HepG2 (cell line): ENCODE data around the gene NDUFC1. TPM values are rescaled to one million over a fixed set of nuclear protein-coding genes. Genes with fewer than 3 reads are reported as not detected.
A peak's percentile ranks its signal among the peaks of the same experiment; 100 is the strongest.

Experiments used
- AGO1 ChIP-seq: fragments of 200-400 bp; formaldehyde crosslinking; IDR thresholded peaks from 2 replicates; pipeline ENCODE4 v1.6.1; 2017; ENCODE audit warnings: mild to moderate bottlenecking, low read depth, low read length, moderate library complexity; ENCODE audit not compliant: poor library complexity, severe bottlenecking
- CEBPG ChIP-seq: IDR thresholded peaks from 2 replicates; pipeline ENCODE4 v1.6.1; 2016
- DPF2 ChIP-seq: sonication (generic); formaldehyde crosslinking; IDR thresholded peaks from 2 replicates; pipeline ENCODE4 v1.4.0; 2020; ENCODE audit warnings: mild to moderate bottlenecking, low read depth, missing genetic modification reagents, borderline replicate concordance
- HDAC1 ChIP-seq: sonication (generic); formaldehyde crosslinking; IDR thresholded peaks from 2 replicates; pipeline ENCODE4 v1.5.1; 2020; ENCODE audit warnings: mild to moderate bottlenecking, missing genetic modification reagents
- HOXA3 ChIP-seq: sonication (generic); formaldehyde crosslinking; IDR thresholded peaks from 2 replicates; pipeline ENCODE4 v1.5.0; 2020; ENCODE audit warnings: missing genetic modification reagents
- JDP2 ChIP-seq: sonication (generic); formaldehyde crosslinking; IDR thresholded peaks from 2 replicates; pipeline ENCODE4 v1.8.1; 2022; ENCODE audit warnings: missing genetic modification reagents, borderline replicate concordance
- KDM6A ChIP-seq: IDR thresholded peaks from 2 replicates; pipeline ENCODE4 v1.6.1; 2016; ENCODE audit warnings: low read depth
- LCORL ChIP-seq, 2 experiments: fragments of 450-650 bp in 1 of 2; sonication (generic) in 1 of 2; formaldehyde crosslinking in 1 of 2; IDR thresholded peaks; 2 replicates each; pipeline versions ENCODE4 v1.5.0 to v1.6.1; 2017 to 2020; ENCODE audit warnings: antibody characterized with exemption in 1 of 2, missing genetic modification reagents in 1 of 2
- MNT ChIP-seq: fragments of 450-650 bp; IDR thresholded peaks from 2 replicates; pipeline ENCODE4 v1.6.1; 2016
- MXD1 ChIP-seq: sonication (generic); formaldehyde crosslinking; IDR thresholded peaks from 2 replicates; pipeline ENCODE4 v1.4.0; 2020; ENCODE audit warnings: mild to moderate bottlenecking, missing genetic modification reagents
- POGZ ChIP-seq: sonication (generic); formaldehyde crosslinking; IDR thresholded peaks from 2 replicates; pipeline ENCODE4 v1.4.0; 2020; ENCODE audit warnings: mild to moderate bottlenecking, missing genetic modification reagents
- SAP130 ChIP-seq: IDR thresholded peaks from 2 replicates; pipeline ENCODE4 v1.6.1; 2016; ENCODE audit warnings: low read depth
- SOX6 ChIP-seq, 2 experiments: fragments of 450-650 bp in 1 of 2; sonication (generic) in 1 of 2; formaldehyde crosslinking in 1 of 2; IDR thresholded peaks; 2 replicates each; pipeline versions ENCODE4 v1.4.0 to v1.6.1; 2017 to 2020; ENCODE audit warnings: antibody characterized with exemption in 1 of 2, mild to moderate bottlenecking in 1 of 2, missing genetic modification reagents in 1 of 2
- TEAD3 ChIP-seq: optimal IDR thresholded peaks from 2 replicates; pipeline ENCODE3; 2016; ENCODE audit warnings: borderline replicate concordance
- ZBTB20 ChIP-seq: sonication (generic); formaldehyde crosslinking; IDR thresholded peaks from 2 replicates; pipeline ENCODE4 v1.8.1; 2023; ENCODE audit warnings: missing genetic modification reagents, low read depth, mild to moderate bottlenecking, borderline replicate concordance
- ZNF280D ChIP-seq: sonication (generic); formaldehyde crosslinking; IDR thresholded peaks from 2 replicates; pipeline ENCODE4 v1.5.1; 2020; ENCODE audit warnings: mild to moderate bottlenecking, missing genetic modification reagents
- ZNF510 ChIP-seq: sonication (generic); formaldehyde crosslinking; IDR thresholded peaks from 2 replicates; pipeline ENCODE4 v1.4.0; 2020; ENCODE audit warnings: low read depth, mild to moderate bottlenecking, missing genetic modification reagents
- ZNF512 ChIP-seq: sonication (generic); formaldehyde crosslinking; IDR thresholded peaks from 2 replicates; pipeline ENCODE4 v1.4.0; 2020; ENCODE audit warnings: mild to moderate bottlenecking, missing genetic modification reagents
- ZNF644 ChIP-seq: IDR thresholded peaks from 2 replicates; pipeline ENCODE4 v1.6.1; 2016; ENCODE audit warnings: low read depth
- ZNF652 ChIP-seq: IDR thresholded peaks from 2 replicates; pipeline ENCODE4 v1.6.1; 2016; ENCODE audit warnings: low read depth, borderline replicate concordance
- ZNF792 ChIP-seq: IDR thresholded peaks from 2 replicates; pipeline ENCODE4 v1.6.1; 2016
- ZNF879 ChIP-seq: sonication (generic); formaldehyde crosslinking; IDR thresholded peaks from 2 replicates; pipeline ENCODE4 v1.8.1; 2023; ENCODE audit warnings: missing genetic modification reagents
- polyA plus RNA-seq, 8 experiments: library from polyadenylated mRNA; depleted of rRNA in 3 of 8; stranded (reverse) in 7 of 8; unstranded in 1 of 8; fragments of >200 nt; fragmentation: Illumina TruSeq in 4 of 8; extraction: Trizol in 4 of 8; gene quantifications; 2 replicates each; pipeline versions ENCODE4 v1.2.1 to v1.2.3, GENCODE V29; 2011 to 2016; ENCODE audit warnings: low read depth in 4 of 8, missing spikeins in 1 of 8, mixed read lengths in 1 of 8; ENCODE audit not compliant: insufficient read depth in 1 of 8
- total RNA-seq, 5 experiments: library from RNA; depleted of rRNA; stranded (reverse); fragments of >200 nt; fragmentation: Illumina TruSeq; extraction: Trizol; gene quantifications; 2 replicates each; pipeline ENCODE4 v1.2.3, GENCODE V29; 2016; ENCODE audit warnings: low read depth in 1 of 5

Gene NDUFC1
- total and polyA plus RNA-seq, 2 of the 13 experiments (the other 11 are each of a cell fraction or from before 2014, with no cell fraction given): 43.4 to 96.4 TPM

GRCh38 chr4:139241086-139241783 is 61.0 kb downstream of the NDUFC1 start (continued):
- TF ChIP-seq CEBPG (peak; percentile 27; the same call in 1 of the 2 replicates), DPF2 (no peak), POGZ (CRISPR knock-in tag) (peak; percentile 30; the same call in 1 of the 2 replicates), TEAD3 (peak; percentile 31), SAP130 (CRISPR knock-in tag) (peak; percentile 40; the same call in 1 of the 2 replicates), HOXA3 (peak; percentile 10; the same call in 1 of the 2 replicates), HDAC1 (CRISPR knock-in tag) (0 out of 2 replicates have a peak, but pooled peaks have one; percentile 22), JDP2 (CRISPR knock-in tag) (no peak), KDM6A (0 out of 2 replicates have a peak, but pooled peaks have one; percentile 31), SOX6 (IDR thresholded peaks at IDR 0.05) (no peak), SOX6 (CRISPR knock-in tag; IDR thresholded peaks at IDR 0.05) (peak; percentile 56; the same call in 1 of the 2 replicates), ZNF510 (no peak), AGO1 (no peak), MXD1 (CRISPR knock-in tag) (no peak), ZNF879 (CRISPR knock-in tag) (no peak), ZNF512 (CRISPR knock-in tag) (no peak), ZNF280D (0 out of 2 replicates have a peak, but pooled peaks have one; percentile 26), ZNF644 (CRISPR knock-in tag) (peak; percentile 69), ZNF792 (CRISPR knock-in tag) (peak; percentile 27; the same call in 1 of the 2 replicates), MNT (no peak), LCORL (IDR thresholded peaks at IDR 0.05) (0 out of 2 replicates have a peak, but pooled peaks have one; percentile 12), LCORL (CRISPR knock-in tag; IDR thresholded peaks at IDR 0.05) (0 out of 2 replicates have a peak, but pooled peaks have one; percentile 24), ZBTB20 (CRISPR knock-in tag) (0 out of 2 replicates have a peak, but pooled peaks have one; percentile 34), ZNF652 (CRISPR knock-in tag) (0 out of 2 replicates have a peak, but pooled peaks have one; percentile 17)
